ENCODE results near the gene PPP2R5C. TPM values are rescaled to one million over a fixed set of nuclear protein-coding genes. Genes with fewer than 3 reads are reported as not detected.

Gene PPP2R5C
- total RNA-seq, 1 experiment from 2014 or later, result 80.3 TPM

DNA sequence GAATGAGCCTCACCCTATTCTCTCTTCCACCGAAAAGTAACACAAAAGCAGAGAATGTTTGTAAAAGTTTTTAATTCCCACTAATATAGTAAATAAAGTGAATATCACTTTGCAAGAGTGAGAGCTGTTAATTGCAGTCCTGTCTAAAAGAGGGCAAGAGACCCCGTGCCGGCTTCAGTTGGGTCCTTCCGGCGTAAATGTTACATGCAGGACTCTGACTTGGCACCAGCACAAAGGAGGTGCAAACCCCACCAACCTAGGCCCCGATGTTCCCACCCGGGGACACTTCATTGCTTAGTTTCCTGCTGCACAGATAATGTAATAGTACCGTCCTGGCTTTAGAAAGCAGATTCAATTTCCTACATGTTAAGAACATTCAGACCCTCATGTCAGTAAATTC is 136.9 kb downstream of the PPP2R5C start:
- H3K4me3 ChIP-seq (ENCODE audit: low read depth in 2 of 2, low read length in 2 of 2), result no peak overlapping the region
- BruUV-seq (replicated peaks), result no TSS peak
- ATAC-seq (no peak), DNase-seq (ENCODE audit: low read depth, low spot score) (no peak)
- H3K27me3 ChIP-seq (ENCODE audit: control insufficient read depth, insufficient read depth, low read length), result no peaks in the 10 kb centered on the region
- no peaks in the 10 kb centered on the region for H3K4me1 ChIP-seq (ENCODE audit: control insufficient read depth, insufficient read depth, low read length)
- TF ChIP-seq POLR2AphosphoS5 (IDR thresholded peaks at IDR 0.05; ENCODE audit: low read depth, low read length) (no peak), SIN3A (IDR thresholded peaks at IDR 0.05; ENCODE audit: borderline replicate concordance, insufficient read depth, low read depth, low read length) (no peak), TCF7L2 (IDR thresholded peaks at IDR 0.05; ENCODE audit: low read depth, low read length) (no peak)
- TF ChIP-seq, protein P1, sequence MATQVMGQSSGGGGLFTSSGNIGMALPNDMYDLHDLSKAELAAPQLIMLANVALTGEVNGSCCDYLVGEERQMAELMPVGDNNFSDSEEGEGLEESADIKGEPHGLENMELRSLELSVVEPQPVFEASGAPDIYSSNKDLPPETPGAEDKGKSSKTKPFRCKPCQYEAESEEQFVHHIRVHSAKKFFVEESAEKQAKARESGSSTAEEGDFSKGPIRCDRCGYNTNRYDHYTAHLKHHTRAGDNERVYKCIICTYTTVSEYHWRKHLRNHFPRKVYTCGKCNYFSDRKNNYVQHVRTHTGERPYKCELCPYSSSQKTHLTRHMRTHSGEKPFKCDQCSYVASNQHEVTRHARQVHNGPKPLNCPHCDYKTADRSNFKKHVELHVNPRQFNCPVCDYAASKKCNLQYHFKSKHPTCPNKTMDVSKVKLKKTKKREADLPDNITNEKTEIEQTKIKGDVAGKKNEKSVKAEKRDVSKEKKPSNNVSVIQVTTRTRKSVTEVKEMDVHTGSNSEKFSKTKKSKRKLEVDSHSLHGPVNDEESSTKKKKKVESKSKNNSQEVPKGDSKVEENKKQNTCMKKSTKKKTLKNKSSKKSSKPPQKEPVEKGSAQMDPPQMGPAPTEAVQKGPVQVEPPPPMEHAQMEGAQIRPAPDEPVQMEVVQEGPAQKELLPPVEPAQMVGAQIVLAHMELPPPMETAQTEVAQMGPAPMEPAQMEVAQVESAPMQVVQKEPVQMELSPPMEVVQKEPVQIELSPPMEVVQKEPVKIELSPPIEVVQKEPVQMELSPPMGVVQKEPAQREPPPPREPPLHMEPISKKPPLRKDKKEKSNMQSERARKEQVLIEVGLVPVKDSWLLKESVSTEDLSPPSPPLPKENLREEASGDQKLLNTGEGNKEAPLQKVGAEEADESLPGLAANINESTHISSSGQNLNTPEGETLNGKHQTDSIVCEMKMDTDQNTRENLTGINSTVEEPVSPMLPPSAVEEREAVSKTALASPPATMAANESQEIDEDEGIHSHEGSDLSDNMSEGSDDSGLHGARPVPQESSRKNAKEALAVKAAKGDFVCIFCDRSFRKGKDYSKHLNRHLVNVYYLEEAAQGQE (IDR thresholded peaks at IDR 0.05; ENCODE audit: insufficient read depth in 1 of 2, low read depth in 2 of 2, low read length in 1 of 2), result no peak
- TF ChIP-seq, protein P2, sequence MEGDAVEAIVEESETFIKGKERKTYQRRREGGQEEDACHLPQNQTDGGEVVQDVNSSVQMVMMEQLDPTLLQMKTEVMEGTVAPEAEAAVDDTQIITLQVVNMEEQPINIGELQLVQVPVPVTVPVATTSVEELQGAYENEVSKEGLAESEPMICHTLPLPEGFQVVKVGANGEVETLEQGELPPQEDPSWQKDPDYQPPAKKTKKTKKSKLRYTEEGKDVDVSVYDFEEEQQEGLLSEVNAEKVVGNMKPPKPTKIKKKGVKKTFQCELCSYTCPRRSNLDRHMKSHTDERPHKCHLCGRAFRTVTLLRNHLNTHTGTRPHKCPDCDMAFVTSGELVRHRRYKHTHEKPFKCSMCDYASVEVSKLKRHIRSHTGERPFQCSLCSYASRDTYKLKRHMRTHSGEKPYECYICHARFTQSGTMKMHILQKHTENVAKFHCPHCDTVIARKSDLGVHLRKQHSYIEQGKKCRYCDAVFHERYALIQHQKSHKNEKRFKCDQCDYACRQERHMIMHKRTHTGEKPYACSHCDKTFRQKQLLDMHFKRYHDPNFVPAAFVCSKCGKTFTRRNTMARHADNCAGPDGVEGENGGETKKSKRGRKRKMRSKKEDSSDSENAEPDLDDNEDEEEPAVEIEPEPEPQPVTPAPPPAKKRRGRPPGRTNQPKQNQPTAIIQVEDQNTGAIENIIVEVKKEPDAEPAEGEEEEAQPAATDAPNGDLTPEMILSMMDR (IDR thresholded peaks at IDR 0.05), result no peak
- H3K9me3 ChIP-seq (ENCODE audit: control insufficient read depth, insufficient read depth, low read depth, low read length), result no peaks in the 10 kb centered on the region
- no peak overlapping the region for H3K27ac ChIP-seq (ENCODE audit: low read length)
- in situ Hi-C loops (cut with HindIII; ENCODE audit: low pct_unique_long_range_greater_than_20kb, low sequenced_read_pairs), result no loop called here
- ChIA-PET POLR2A (interaction anchor here (0.7 kb wide), 1 partner anchor 45 kb away, joined by 5 read pairs; no protein-coding TSS in a partner anchor), CTCF (no interaction called here)
- peaks cover 10% of the 10 kb centered on the region for H3K36me3 ChIP-seq (ENCODE audit: control insufficient read depth, insufficient read depth, low read length)
- intact Hi-C loops (cut with micrococcal nuclease; ENCODE audit: unreplicated experiment), result no loop called here

DNA sequence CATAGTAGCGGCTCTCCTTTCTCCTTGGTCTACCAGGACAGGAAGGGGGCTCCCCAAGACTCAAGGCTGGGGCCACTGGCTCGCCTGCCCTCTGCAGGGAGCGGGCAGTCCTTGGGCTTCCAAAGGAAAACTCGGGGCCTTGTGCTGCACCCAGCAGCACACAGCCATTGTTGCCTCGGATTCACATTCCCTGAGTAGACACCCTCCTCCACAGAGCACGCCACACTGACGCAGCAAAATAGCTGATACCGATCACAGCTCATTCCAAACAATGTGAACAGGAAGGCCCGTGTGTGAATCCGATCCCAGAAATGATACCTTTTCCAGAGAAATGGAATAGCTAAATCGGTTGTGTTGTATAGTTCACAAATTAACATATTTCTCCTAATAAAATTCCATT is 137.8 kb downstream of the PPP2R5C start:
- no TSS peak for BruUV-seq (replicated peaks)
- intact Hi-C loops (cut with micrococcal nuclease; ENCODE audit: unreplicated experiment), result no loop called here
- Histone ChIP-seq H3K27me3 (ENCODE audit: control insufficient read depth, insufficient read depth, low read length) (no peaks in the 10 kb centered on the region), H3K9me3 (ENCODE audit: control insufficient read depth, insufficient read depth, low read depth, low read length) (no peaks in the 10 kb centered on the region), H3K36me3 (ENCODE audit: control insufficient read depth, insufficient read depth, low read length) (peaks cover 8% of the 10 kb centered on the region), H3K27ac (ENCODE audit: low read length) (no peak overlapping the region), H3K4me3 (ENCODE audit: low read depth in 2 of 2, low read length in 2 of 2) (no peak overlapping the region), H3K4me1 (ENCODE audit: control insufficient read depth, insufficient read depth, low read length) (no peaks in the 10 kb centered on the region)
- POLR2A ChIA-PET, result no interaction called here
- TF ChIP-seq POLR2AphosphoS5 (IDR thresholded peaks at IDR 0.05; ENCODE audit: low read depth, low read length) (no peak), SIN3A (IDR thresholded peaks at IDR 0.05; ENCODE audit: borderline replicate concordance, insufficient read depth, low read depth, low read length) (no peak), TCF7L2 (IDR thresholded peaks at IDR 0.05; ENCODE audit: low read depth, low read length) (no peak)
- TF ChIP-seq, protein P2 (IDR thresholded peaks at IDR 0.05), result no peak
- TF ChIP-seq, protein P1 (IDR thresholded peaks at IDR 0.05; ENCODE audit: insufficient read depth in 1 of 2, low read depth in 2 of 2, low read length in 1 of 2), result no peak
- in situ Hi-C loops (cut with HindIII; ENCODE audit: low pct_unique_long_range_greater_than_20kb, low sequenced_read_pairs), result no loop called here
- ATAC-seq (no peak), DNase-seq (ENCODE audit: low read depth, low spot score) (no peak)
- CTCF ChIA-PET, result no interaction called here
